IPS-18a (cell line): ENCODE measurements around the gene CIT.
"Not testable (repeated sequence)": the region's sequence is repeated elsewhere in the genome, so short reads cannot be mapped to it uniquely, and the experiment has no call there.

Experiments used
- H3K27ac ChIP-seq: one replicate; pipeline ENCODE4 v1.5.1; 2013; ENCODE audit warnings: low read length
- H3K27me3 ChIP-seq: one replicate; pipeline ENCODE4 v1.6.1; 2013; ENCODE audit warnings: mild to moderate bottlenecking, low read length; ENCODE audit not compliant: control insufficient read depth, insufficient read depth
- H3K36me3 ChIP-seq: one replicate; pipeline ENCODE4 v1.6.1; 2013; ENCODE audit warnings: low read depth, low read length; ENCODE audit not compliant: control insufficient read depth
- H3K4me1 ChIP-seq: one replicate; pipeline ENCODE4 v1.6.1; 2013; ENCODE audit warnings: low read depth, low read length; ENCODE audit not compliant: control insufficient read depth
- H3K4me3 ChIP-seq: one replicate; pipeline ENCODE4 v1.5.1; 2013; ENCODE audit warnings: low read length
- H3K9ac ChIP-seq: one replicate; pipeline ENCODE4 v1.6.1; 2013; ENCODE audit warnings: mild to moderate bottlenecking, low read length, moderate library complexity
- H3K9me3 ChIP-seq: one replicate; pipeline ENCODE4 v1.6.1; 2013; ENCODE audit warnings: low read depth, low read length; ENCODE audit not compliant: control insufficient read depth

The CIT gene

DNA sequence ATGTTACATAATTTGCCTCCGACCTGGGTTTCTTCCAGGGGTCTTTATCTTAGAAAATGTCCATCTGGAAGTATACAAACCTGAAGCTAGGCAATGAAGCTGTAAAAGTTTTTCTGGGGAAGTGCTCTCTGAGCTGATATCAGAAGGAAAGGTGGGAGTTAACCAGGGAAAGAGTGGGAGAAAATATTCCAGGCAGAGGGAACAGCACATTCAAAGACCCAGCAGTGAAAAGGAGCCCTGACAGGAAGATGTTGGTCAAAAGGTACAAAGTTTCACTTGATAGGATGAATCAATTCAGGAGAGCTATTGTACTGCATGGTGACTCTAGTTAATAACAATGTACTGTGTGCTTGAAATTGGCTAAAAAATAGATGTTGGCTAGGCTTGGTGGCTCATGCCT, 17.8 kb upstream of the CIT start:
- Histone ChIP-seq H3K4me3 (no peak overlapping the region), H3K9me3 (no peaks in the 10 kb centered on the region), H3K27me3 (no peaks in the 10 kb centered on the region), H3K4me1 (no peaks in the 10 kb centered on the region), H3K27ac (no peak overlapping the region), H3K9ac (no peak overlapping the region), H3K36me3 (no peaks in the 10 kb centered on the region)

DNA sequence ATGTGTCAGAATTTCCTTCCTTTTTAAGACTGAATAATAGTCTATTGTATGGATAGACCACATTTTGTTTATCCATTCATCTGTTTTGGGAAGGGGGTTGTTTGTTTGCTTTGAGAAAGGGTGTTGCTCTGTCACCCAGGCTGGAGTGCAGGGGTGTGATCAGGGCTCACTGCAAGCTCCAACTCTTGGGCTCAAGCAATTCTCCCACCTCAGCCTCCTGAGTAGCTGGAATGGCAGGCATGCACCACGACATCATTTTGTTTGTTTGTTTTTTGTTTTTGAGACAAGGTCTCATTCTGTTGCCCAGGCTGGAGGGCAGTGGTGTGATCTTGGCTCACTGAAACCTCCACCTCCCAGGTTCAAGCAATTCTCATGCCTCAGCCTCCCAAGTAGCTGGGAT, 15.5 kb upstream of the CIT start:
- not testable (repeated sequence) for H3K36me3 ChIP-seq, H3K4me1 ChIP-seq, H3K27me3 ChIP-seq, H3K9ac ChIP-seq, H3K27ac ChIP-seq, H3K9me3 ChIP-seq, H3K4me3 ChIP-seq

DNA sequence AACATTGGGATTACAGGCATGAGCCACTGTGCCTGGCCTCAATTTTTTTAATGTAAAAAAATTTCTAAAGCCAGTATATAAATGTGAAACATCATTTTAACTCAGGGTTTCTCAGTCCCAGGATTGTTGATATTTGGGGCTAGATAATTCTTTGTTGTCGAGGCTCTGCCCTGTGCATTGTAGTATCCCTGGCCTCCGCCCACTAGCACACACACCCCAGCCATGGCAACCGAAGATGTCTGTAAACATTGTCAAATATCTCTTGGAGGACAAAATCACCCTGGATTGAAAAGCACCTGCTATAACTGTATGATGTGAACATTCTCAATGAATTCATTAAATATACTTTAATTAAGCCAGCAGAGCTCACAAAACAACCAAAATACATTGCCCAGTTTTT, 8.4 kb upstream of the CIT start:
- Histone ChIP-seq H3K27me3 (no peaks in the 10 kb centered on the region), H3K9ac (no peak overlapping the region), H3K27ac (no peak overlapping the region), H3K4me3 (no peak overlapping the region), H3K4me1 (no peaks in the 10 kb centered on the region), H3K36me3 (no peaks in the 10 kb centered on the region), H3K9me3 (no peaks in the 10 kb centered on the region)

DNA sequence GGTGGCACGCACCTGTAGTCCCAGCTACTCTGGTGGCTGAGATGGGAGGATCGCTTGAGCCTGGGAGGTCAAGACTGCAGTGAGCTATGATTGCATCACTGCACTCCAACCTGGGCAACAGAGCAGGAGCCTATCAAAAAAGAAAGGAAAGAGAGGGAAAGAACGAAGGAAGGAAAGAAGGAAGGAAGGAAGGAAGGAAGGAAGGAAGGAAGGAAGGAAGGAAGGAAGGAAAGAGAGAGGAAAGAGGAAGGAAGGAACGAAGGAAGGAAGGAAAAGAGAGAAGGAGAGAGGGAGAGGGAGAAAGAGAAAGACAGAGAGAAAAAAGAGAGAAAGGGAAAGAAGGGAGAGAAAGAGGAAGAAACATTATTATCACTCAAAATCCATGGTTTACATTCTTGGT, 6.7 kb upstream of the CIT start:
- H3K9me3 ChIP-seq, H3K4me1 ChIP-seq, H3K9ac ChIP-seq: not testable (repeated sequence)

DNA sequence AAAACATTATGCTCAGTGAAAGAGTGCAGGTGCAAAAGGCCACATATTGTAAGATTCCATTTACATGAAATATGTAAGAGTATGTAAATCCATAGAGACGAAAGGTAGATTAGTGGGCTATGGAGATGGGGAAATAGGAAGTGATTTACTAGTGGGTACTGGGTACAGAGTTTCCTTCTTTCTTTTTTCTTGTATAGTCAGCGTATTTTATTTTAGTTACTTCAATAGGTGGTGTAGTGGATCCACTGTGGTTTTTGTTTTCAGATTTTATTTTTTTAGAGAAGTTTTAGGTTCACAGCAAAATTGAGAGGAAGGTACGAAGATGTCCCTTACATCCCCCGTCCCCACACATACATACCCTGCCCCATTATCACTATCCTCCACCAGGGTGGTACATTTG, 6.1 kb upstream of the CIT start:
- no peak overlapping the region for H3K4me3 ChIP-seq
- H3K36me3 ChIP-seq, result no peaks in the 10 kb centered on the region
- no peak overlapping the region for H3K9ac ChIP-seq
- H3K27me3 ChIP-seq, result no peaks in the 10 kb centered on the region
- no peak overlapping the region for H3K27ac ChIP-seq
- H3K9me3 ChIP-seq, result no peaks in the 10 kb centered on the region
- H3K4me1 ChIP-seq, result no peaks in the 10 kb centered on the region

More for the DNA sequence above, 6.7 kb upstream of the CIT start:
- H3K27me3 ChIP-seq, H3K36me3 ChIP-seq, H3K27ac ChIP-seq, H3K4me3 ChIP-seq: not testable (repeated sequence)

DNA sequence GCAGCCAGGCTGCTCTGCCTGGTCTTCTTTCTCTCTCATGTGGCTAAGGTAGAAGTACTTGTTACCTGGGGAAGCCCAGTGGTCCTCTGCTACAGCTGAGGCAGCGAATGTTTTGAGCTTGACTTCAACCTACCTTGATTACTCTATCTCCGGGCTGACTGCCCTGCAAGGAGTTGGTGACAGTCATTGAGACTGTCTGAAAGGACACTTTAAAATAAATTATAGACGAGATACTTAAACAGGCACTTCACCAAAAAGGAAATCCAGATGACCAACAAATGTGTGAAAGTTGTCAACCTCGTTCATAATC, 474 bp upstream of the CIT start:
- Histone ChIP-seq H3K9ac (peak overlapping the region; percentile 86), H3K27ac (no peak overlapping the region), H3K4me1 (peaks cover 9% of the 10 kb centered on the region), H3K36me3 (peaks cover 16% of the 10 kb centered on the region), H3K4me3 (peak overlapping the region; percentile 97), H3K9me3 (no peaks in the 10 kb centered on the region), H3K27me3 (no peaks in the 10 kb centered on the region)

DNA sequence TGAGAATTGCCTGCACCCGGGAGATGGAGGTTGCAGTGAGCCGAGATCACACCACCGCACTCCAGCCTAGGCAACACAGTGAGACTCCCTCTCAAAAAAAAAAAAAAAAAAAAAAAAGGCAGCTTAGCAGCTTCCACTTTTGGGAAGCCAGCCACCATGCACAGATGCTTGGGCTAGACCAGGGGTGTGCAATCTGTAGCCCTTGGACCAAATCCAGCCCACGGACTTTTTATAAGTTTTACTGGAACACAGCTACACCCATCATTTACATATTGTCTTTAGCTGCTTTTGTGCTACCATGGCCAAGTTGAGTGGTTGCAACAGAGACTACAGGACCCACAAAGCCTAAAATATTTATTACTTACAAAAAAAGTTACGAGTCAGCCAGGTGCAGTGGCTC, 6.7 kb downstream of the CIT start:
- H3K27ac ChIP-seq, result no peak overlapping the region
- no peaks in the 10 kb centered on the region for H3K27me3 ChIP-seq
- no peak overlapping the region for H3K4me3 ChIP-seq
- H3K4me1 ChIP-seq, result no peaks in the 10 kb centered on the region
- peaks cover 72% of the 10 kb centered on the region for H3K36me3 ChIP-seq
- no peaks in the 10 kb centered on the region for H3K9me3 ChIP-seq
- no peak overlapping the region for H3K9ac ChIP-seq

DNA sequence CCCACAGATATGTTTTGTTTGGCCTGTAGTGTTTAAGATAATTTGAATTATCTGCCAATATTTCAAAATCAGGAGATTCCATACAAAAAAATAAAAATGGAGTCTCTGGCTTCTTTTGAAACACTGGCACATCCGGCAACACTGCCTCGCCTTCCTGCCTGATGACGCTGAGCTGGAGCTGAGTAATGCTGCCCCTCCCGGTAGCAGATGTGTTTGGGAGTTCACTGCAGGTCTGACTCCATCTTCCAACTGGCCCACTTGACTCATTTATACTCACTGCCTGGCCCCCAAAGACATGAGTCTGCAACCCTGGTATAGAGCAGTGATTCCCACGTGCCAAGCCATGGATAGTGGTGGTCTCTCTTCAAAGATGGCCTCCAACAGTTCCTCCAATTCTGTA, 7.4 kb downstream of the CIT start:
- Histone ChIP-seq H3K27ac (no peak overlapping the region), H3K27me3 (no peaks in the 10 kb centered on the region), H3K9me3 (no peaks in the 10 kb centered on the region), H3K36me3 (peaks cover 73% of the 10 kb centered on the region), H3K4me3 (no peak overlapping the region), H3K4me1 (no peaks in the 10 kb centered on the region), H3K9ac (no peak overlapping the region)

DNA sequence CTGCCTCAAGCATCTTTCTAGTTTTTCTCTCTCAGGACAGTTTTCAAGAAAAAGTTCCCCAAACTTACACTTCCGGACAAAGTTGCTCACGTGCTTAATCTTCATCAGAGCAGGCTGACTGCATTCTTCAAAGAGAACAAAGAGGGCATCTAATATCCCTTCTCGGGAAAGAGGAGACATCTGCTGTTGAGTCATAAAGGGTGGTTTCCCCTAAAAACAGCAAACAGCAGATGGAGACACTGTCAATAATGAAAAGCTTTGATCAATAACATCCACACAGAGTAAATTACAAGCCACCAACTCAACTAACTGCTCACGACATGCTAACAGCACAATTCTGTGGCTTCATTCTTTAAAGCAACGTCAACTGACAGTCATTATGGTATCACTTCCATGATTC, 8.1 kb downstream of the CIT start:
- Histone ChIP-seq H3K4me1 (no peaks in the 10 kb centered on the region), H3K36me3 (peaks cover 76% of the 10 kb centered on the region), H3K9ac (no peak overlapping the region), H3K4me3 (no peak overlapping the region), H3K27ac (no peak overlapping the region), H3K27me3 (no peaks in the 10 kb centered on the region), H3K9me3 (no peaks in the 10 kb centered on the region)

DNA sequence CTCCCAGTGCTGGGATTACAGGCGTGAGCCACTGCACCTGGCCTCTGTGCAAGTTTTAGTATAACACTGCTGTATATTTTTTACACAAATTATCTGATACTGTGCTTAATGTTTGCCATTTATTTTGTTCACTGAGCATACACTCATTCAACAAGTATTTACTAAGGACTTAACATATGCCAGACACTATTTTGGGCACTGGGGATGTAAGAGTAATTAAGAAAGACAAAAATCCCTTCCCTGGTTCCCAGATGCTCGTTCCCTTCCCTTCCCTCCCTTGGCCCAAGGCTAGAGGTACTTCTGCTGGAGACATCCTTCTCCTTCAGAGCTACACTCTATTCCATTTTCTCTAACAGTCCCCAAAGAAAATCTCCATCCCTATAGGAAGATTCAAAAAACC, 12.5 kb downstream of the CIT start:
- Histone ChIP-seq H3K27me3 (no peaks in the 10 kb centered on the region), H3K4me3 (no peak overlapping the region), H3K36me3 (peaks cover 59% of the 10 kb centered on the region), H3K9me3 (no peaks in the 10 kb centered on the region), H3K4me1 (no peaks in the 10 kb centered on the region), H3K27ac (no peak overlapping the region), H3K9ac (no peak overlapping the region)

DNA sequence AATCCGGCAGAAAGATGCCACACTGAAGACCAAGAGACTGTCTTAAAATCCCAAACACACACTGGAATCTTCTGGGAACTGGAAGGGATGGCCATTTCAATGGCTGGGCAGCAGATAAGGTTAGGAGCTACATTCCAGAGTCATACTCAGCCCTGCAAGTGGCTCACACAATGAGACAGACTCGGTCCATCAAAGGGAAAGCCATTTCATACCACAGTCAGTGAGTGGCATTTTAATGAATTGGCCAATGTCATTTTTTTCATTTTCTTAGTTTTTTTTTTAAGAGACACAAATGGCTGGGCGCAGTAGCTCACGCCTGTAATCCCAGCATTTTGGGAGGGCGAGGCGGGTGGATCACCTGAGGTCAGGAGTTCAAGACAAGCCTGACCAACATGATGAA, 17.9 kb downstream of the CIT start:
- Histone ChIP-seq H3K36me3 (peaks cover 41% of the 10 kb centered on the region), H3K9ac (no peak overlapping the region), H3K27me3 (no peaks in the 10 kb centered on the region), H3K4me1 (no peaks in the 10 kb centered on the region), H3K27ac (no peak overlapping the region), H3K4me3 (no peak overlapping the region), H3K9me3 (no peaks in the 10 kb centered on the region)

DNA sequence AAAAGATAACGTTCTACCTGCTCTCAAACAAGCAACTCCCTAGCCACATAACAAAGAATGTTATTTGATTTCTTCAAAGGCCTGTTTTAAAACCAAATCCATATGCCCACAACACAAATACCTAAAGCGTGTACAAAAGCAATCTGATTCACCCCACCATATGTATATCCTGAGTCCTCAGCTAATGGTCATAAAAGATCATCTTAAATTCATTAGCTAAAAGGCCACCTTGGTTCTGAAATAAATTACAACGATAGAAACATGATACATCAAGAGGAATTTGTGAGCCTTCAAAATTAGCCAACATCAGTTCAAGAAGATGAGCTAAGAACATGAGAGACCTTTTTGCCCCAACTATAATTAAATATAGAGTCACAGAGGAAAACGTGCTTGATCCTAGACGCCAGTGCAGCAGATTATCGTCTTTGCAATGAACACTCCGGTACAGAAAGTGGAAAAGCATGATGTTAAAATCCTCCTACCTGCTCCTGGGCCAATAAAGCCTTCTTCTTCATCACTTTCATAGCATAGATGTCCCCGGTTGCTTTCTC, 20.0 kb downstream of the CIT start:
- H3K4me1 ChIP-seq, result no peaks in the 10 kb centered on the region

More for the DNA sequence above, 20.0 kb downstream of the CIT start:
- Histone ChIP-seq H3K27me3 (no peaks in the 10 kb centered on the region), H3K27ac (no peak overlapping the region), H3K9ac (no peak overlapping the region), H3K4me3 (no peak overlapping the region), H3K9me3 (no peaks in the 10 kb centered on the region), H3K36me3 (peaks cover 42% of the 10 kb centered on the region)
